ENCODE measurements around the gene ZBTB20.

GRCh38 chr3:114439284-114439683, 707.8 kb downstream of the ZBTB20 start:
- TF ChIP-seq POLR2AphosphoS5 (IDR thresholded peaks at IDR 0.05; ENCODE audit: low read depth, low read length) = no peak
- no peak for TF ChIP-seq TAF1 (IDR thresholded peaks at IDR 0.05; ENCODE audit: borderline replicate concordance, insufficient read depth, low read length)
- TF ChIP-seq, protein P1, sequence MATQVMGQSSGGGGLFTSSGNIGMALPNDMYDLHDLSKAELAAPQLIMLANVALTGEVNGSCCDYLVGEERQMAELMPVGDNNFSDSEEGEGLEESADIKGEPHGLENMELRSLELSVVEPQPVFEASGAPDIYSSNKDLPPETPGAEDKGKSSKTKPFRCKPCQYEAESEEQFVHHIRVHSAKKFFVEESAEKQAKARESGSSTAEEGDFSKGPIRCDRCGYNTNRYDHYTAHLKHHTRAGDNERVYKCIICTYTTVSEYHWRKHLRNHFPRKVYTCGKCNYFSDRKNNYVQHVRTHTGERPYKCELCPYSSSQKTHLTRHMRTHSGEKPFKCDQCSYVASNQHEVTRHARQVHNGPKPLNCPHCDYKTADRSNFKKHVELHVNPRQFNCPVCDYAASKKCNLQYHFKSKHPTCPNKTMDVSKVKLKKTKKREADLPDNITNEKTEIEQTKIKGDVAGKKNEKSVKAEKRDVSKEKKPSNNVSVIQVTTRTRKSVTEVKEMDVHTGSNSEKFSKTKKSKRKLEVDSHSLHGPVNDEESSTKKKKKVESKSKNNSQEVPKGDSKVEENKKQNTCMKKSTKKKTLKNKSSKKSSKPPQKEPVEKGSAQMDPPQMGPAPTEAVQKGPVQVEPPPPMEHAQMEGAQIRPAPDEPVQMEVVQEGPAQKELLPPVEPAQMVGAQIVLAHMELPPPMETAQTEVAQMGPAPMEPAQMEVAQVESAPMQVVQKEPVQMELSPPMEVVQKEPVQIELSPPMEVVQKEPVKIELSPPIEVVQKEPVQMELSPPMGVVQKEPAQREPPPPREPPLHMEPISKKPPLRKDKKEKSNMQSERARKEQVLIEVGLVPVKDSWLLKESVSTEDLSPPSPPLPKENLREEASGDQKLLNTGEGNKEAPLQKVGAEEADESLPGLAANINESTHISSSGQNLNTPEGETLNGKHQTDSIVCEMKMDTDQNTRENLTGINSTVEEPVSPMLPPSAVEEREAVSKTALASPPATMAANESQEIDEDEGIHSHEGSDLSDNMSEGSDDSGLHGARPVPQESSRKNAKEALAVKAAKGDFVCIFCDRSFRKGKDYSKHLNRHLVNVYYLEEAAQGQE (IDR thresholded peaks at IDR 0.05; ENCODE audit: insufficient read depth in 1 of 2, low read depth in 2 of 2, low read length in 2 of 2) = no peak
